ENCODE data around the gene VAC14.

Gene VAC14

GRCh38 chr16:70694088-70694867 lies 106.7 kb downstream of the VAC14 start:
- no peak for DNase-seq (ENCODE audit: low read depth in 1 of 2, low spot score in 1 of 2)

GRCh38 chr16:70692873-70693671 lies 107.9 kb downstream of the VAC14 start:
- DNase-seq (ENCODE audit: low read depth in 1 of 2, low spot score in 1 of 2) = no peak

- no peak for DNase-seq (ENCODE audit: low read depth in 1 of 2, low spot score in 1 of 2)
Measured at GRCh38 chr16:70692130-70692872, 108.7 kb downstream of the VAC14 start.

DNA sequence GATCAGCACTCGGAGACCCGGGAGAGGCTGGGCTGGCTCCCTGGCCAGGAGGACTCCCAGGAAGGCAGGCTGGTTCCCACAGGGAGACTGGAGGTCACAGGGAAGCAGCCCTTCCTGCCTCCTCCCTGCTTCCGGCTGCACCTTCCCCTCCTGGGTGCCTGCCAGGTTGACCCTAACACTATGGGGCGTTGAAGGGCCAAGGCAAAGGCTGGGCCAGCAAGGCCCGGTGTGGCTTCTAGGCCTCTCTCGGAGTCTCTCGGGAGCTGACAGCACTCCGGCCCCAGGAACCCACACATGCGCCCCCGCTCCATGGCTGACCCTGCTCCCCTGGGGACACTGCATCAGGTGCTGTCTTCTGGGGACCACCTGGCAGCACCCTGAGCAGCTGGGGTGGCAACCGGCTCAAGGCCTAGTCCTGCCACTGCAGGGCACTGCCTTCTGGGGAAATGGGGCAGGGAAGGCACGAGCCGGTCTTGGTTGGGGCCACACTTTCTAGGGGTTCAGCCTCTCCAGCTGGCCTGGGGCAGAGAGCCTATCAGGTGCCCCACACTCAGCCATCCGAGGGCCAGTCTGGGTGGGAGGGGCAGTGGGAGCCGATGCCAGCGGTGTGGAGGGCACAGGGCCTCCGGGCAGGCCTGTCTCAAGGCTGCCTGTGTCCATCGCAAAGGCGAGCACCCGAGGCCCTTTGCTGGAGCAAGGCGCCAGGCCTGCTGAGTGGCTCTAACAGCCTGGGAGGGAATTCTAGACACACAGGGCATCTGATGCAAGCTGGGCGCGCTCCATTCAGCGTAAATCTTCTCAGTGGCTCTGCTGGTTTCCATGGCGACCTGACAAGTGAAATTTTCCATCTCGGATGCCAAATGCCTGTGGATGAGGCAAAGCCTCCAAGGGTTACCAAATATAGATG lies 109.5 kb downstream of the VAC14 start:
- no peak for DNase-seq (ENCODE audit: low read depth in 1 of 2, low spot score in 1 of 2)

DNA sequence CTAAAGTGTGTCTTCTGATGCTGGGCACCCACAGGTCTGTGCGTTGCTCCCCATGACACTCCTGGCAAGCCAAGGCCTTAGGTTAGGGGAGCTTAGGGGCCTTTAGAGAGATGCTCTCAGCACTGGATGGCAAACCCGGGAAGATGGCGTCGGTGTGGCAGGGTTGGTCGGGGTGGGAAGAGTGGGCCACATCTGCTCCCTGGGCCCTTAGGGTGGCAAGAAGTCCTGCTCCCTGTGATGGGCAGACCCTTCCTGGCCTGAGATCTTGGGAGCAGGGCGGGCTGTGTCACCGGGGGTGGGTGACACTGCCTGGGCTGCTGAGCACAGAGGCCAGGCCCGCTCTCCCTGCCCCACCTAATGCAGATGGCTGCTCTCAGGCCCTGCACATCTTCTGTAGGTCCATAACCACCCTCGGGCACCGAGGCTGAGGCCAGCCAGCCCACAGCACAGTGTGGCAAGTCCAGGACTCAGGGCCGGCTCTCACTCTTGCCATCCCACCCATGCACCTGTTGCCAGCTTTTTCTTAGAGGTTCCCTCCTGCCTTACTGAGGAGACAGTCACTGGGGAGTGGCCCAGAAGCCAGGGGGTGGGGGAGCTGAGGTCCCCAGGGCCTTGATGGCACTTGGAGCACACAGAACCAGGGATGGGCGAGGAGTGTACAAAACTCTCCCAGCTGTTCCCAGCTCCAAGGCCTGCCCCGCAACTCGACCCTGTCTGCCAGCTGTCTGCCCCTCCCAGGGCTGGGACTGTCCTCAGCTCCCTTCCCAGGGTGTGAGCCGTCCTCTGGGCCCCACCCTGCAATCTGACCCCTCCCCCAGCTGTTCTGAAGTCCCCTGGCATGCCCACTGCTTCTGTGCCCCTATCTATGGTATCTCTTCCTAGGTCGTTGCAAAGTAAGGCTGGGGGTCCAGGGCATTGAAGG lies 110.7 kb downstream of the VAC14 start:
- no peak for DNase-seq (ENCODE audit: low read depth in 1 of 2, low spot score in 1 of 2)

DNA sequence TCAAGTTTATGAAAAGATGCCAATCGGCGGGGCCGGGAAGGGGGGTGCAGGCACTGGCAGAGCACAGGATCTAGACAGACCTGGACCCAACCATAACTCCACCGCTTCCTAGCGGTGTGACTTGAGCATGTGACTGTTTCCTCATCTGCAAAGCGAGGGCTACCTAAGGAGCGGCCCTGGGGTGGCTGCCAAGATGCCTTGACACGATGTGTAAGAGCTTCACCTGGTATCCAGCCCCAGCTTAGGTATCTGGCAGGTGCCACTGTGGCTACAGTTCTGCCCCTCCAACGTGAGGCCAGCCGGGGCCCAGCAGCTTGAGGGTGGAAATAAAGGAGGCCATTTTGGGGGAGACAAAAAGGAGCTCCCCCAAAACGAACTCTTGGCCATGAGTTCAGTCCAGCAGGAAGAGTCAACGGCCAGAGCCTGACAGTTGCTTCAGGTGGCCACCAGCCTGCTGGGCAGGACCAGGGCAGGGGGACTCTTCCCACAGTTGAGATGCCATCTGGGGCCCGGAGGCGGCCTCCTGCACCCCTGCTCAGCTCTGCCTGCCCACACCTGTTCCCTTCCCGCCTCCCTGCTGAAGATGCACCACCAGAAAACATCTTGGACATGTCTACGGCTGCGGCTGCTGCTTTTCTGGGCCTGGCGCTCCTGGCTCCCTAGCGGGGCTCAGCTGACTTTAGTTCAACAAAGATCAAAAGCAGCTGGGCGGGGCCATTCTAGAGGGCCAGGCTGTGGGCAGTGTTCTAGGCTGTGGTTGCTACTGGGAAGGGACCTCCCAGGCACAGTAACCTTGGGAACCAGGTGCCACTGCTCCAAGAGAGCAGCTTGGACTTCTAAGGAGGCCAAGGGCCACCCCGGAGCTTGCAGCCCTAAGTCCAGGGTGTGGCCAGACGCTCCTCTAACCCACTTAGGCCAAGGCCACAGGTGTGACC lies 111.7 kb downstream of the VAC14 start:
- no peak for DNase-seq (ENCODE audit: low read depth in 1 of 2, low spot score in 1 of 2)

DNA sequence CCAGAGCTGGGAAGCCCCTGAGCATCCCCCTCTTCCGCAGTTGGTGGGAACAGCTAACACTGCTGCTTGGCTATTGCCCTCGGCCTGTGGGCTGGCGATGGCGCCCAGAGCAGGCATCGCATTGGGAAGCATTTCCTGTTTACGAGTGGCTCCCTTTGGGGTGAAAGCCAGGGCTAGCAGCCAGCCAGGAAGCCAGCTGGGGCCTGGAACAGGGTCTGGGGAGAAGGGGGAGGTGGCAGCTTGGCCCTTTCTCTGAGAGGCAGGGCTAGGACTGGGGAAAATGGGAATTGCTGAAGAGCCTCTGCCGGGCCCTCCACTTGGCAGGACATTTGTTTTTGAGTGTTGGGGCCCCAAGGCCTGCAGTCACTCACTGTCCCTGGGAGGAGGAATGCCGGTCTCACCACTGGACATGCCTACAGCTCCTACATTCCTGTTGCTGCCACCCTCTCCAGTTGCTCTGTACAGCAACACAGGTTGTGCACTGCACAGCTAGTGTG lies 112.7 kb downstream of the VAC14 start:
- no peak for DNase-seq (ENCODE audit: low read depth in 1 of 2, low spot score in 1 of 2)

GRCh38 chr16:70687671-70688245 lies 113.2 kb downstream of the VAC14 start:
- DNase-seq (ENCODE audit: low read depth in 1 of 2, low spot score in 1 of 2) = no peak

DNA sequence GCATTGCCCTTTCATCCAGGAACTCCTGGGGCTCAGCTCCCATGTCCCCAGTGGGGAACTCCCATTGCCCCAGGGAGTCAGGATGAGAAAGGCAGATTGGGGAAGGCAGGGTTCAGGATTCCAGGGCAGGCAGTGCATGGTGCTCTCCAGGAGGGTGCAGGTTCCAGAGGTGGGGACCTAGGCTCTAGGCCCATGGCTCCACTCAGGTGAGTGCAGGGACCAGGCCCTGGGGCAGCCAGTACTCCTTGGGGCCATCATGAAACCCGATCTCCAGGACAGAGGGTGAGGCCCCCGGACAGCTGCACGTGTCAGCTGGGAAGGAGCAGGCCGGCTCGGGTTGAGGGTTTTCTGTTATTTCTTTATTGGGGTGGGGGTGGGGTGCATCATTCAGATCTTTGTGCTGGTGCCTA lies 113.9 kb downstream of the VAC14 start:
- no peak for DNase-seq (ENCODE audit: low read depth in 1 of 2, low spot score in 1 of 2)

DNA sequence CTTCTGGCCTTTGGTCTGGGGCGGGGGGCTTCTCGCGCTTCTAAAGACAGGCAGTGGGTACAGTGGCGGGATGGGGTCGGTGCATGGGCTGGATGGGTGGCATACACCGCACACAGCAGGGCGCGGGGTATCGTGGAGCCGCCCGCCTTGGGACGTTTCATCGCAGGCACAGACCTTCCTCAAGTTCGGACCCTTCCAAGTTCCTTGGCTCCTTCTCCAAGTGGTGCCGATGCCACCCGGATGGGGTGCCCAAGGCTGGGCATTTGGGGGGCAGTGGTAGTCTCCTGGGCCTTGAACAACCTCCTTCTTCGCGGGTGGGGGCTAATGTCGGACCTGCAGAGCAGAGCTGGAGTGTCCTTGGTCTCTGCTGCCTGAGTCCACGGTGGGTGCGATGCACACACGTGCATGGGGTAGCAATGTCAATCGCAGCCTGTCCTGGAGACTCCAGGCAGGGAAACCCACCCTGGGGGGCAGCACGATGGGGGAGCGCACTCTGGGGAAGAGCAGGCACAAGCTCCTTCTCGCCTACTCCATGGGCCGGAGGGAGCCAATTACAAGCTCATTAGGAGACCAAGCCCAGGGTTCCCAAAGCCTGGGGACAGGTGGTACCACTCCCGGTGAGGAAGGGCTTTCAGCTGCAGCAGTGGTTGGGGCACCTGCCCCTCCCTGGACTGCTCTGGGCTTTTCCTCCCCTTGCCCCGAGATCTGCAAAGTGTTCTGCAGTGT lies 114.4 kb downstream of the VAC14 start:
- DNase-seq (ENCODE audit: low read depth in 1 of 2, low spot score in 1 of 2) = no peak

DNA sequence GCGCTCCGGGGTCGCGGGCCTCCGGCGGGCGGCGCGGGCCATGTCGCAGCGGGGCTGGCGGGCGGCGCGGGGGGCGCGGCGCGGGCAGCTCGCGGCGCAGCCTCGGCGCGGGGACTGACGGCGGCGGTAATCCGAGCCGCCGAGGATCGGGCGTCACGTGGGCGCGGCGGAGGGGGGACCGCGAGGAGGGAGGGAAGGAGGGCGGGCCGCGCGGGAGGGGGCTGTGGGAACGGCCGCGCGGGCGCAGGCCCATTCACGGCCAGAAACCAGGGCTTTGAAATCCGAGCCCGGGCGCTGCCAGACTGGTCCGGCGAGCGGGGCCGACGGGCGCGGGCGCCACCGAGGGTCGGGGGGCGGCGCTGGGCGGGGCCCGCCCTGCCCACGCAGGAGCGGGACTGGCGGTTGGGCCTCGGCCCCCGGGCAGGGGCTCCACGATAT lies 115.0 kb downstream of the VAC14 start, which contains the start of gene MTSS2:
MTSS2 (minus strand) TSS at position 116 of the 438 bp plus-strand sequence. CDS start 262 bp downstream, outside the sequence.
- no peak for DNase-seq (ENCODE audit: low read depth in 1 of 2, low spot score in 1 of 2)

GRCh38 chr16:70685061-70685937 lies 115.7 kb downstream of the VAC14 start:
- DNase-seq (ENCODE audit: low read depth in 1 of 2, low spot score in 1 of 2) = no peak

DNA sequence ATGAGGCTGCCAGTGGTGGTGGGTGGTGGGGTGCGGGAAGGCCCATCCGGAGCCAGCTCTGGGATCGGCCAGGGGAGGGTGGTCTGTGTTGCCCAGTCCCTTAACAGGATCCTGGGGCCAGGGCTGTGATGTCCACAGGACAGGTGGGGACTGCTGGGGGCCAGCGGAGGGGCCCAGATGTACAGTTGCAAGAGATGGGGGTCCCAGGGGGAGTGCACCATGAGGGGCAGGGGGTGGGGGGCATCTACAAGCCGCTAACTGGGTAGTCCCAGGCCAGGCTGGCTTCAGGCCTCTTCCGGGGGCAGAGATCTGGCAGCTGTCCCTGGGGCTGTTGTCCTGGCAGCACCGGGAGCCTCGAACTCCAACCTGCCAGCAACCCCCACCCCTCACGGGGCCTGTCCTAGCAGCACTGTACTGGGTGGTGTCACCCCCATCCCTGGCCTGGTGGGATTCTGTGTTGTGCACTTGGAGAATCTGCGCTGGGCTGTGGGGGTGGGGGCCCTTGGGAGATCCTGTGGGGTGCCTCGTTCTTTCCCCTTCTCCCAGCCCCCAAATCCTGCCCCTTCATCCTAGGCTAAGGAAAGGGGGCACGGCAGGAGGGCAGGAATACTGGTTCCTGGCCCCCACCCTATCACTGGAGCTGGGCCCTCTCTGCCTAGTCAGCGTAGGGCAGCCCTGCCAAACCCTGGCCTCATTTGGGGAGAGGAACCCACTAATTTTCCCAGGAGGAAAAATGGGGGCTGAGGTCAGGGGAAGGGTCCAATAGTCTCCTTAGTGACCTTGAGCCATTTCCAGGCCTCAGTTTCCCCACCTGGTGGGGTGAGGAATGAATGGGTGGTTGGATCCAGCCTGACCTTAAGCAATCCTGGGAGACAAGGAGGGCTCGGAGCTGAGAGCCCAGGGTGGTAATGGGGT lies 116.6 kb downstream of the VAC14 start:
- no peak for DNase-seq (ENCODE audit: low read depth in 1 of 2, low spot score in 1 of 2)

GRCh38 chr16:70683146-70683944 lies 117.6 kb downstream of the VAC14 start:
- no peak for DNase-seq (ENCODE audit: low read depth in 1 of 2, low spot score in 1 of 2)

Data from stimulated activated CD4-positive, alpha-beta T cell treated with anti-CD3 and anti-CD28 coated beads, Interleukin-15, amount 100 ng/mL, for 1 hour (primary cell).